Astrocyte (in vitro differentiated cells and primary cell): ENCODE data around the gene RNF166. TPM values are rescaled to one million over a fixed set of nuclear protein-coding genes. Genes with fewer than 3 reads are reported as not detected.

Source experiments
- DNase-seq: peaks from one replicate; pipeline ENCODE4 v3.0.0-alpha.2; 2010; ENCODE audit warnings: low read depth
- FAIRE-seq: peaks from 2 replicates; lab custom pipeline; 2011; peaks lifted over from hg19 to GRCh38; lab: Jason Lieb, UNC
- H2AFZ ChIP-seq: 2 replicates; pipeline ENCODE4 v1.6.0; 2012; ENCODE audit warnings: low read depth, low read length, inconsistent platforms
- H3K27ac ChIP-seq: 2 replicates; pipeline ENCODE4 v1.5.1; 2011; ENCODE audit warnings: low read depth, low read length, inconsistent platforms
- H3K27me3 ChIP-seq: 2 replicates; pipeline ENCODE4 v1.6.0; 2011; ENCODE audit warnings: low read length, inconsistent platforms; ENCODE audit not compliant: insufficient read depth
- H3K36me3 ChIP-seq: 2 replicates; pipeline ENCODE4 v1.5.1; 2011; ENCODE audit warnings: low read length, inconsistent platforms; ENCODE audit not compliant: insufficient read depth
- H3K4me1 ChIP-seq: 2 replicates; pipeline ENCODE4 v1.5.1; 2011; ENCODE audit warnings: low read length, inconsistent platforms; ENCODE audit not compliant: insufficient read depth
- H3K4me2 ChIP-seq: 2 replicates; pipeline ENCODE4 v1.6.0; 2012; ENCODE audit warnings: low read length, inconsistent platforms
- H3K4me3 ChIP-seq: 2 replicates; pipeline ENCODE4 v1.5.1; 2011; ENCODE audit warnings: low read depth, mild to moderate bottlenecking, low read length, inconsistent platforms; ENCODE audit not compliant: insufficient read depth
- H3K79me2 ChIP-seq: 2 replicates; pipeline ENCODE4 v1.6.0; 2012; ENCODE audit warnings: mild to moderate bottlenecking, low read length, inconsistent platforms; ENCODE audit not compliant: insufficient read depth
- H3K9ac ChIP-seq: 2 replicates; pipeline ENCODE4 v1.6.0; 2012; ENCODE audit warnings: mild to moderate bottlenecking, low read length, inconsistent platforms
- H3K9me3 ChIP-seq: 2 replicates; pipeline ENCODE4 v1.5.1; 2012; ENCODE audit warnings: low read depth, mild to moderate bottlenecking, low read length, inconsistent platforms; ENCODE audit not compliant: insufficient read depth
- H4K20me1 ChIP-seq: 2 replicates; pipeline ENCODE4 v1.6.0; 2012; ENCODE audit warnings: low read length, inconsistent platforms; ENCODE audit not compliant: insufficient read depth
- H3K27ac Mint-ChIP-seq: one replicate; pipeline ENCODE4 v1.8.0; 2021; ENCODE audit warnings: mild to moderate bottlenecking, mixed read lengths; ENCODE audit not compliant: unreplicated experiment
- H3K27me3 Mint-ChIP-seq: one replicate; pipeline ENCODE4 v1.8.0; 2021; ENCODE audit warnings: low read depth, mixed read lengths; ENCODE audit not compliant: unreplicated experiment
- H3K36me3 Mint-ChIP-seq: one replicate; pipeline ENCODE4 v1.8.0; 2021; ENCODE audit warnings: low read depth, mixed read lengths; ENCODE audit not compliant: unreplicated experiment
- H3K4me1 Mint-ChIP-seq: one replicate; pipeline ENCODE4 v1.8.0; 2021; ENCODE audit warnings: low read depth, mixed read lengths; ENCODE audit not compliant: unreplicated experiment
- H3K4me3 Mint-ChIP-seq: one replicate; pipeline ENCODE4 v1.8.0; 2021; ENCODE audit warnings: mild to moderate bottlenecking, moderate library complexity, mixed read lengths; ENCODE audit not compliant: unreplicated experiment
- H3K9me3 Mint-ChIP-seq: one replicate; pipeline ENCODE4 v1.8.0; 2021; ENCODE audit warnings: mild to moderate bottlenecking, mixed read lengths; ENCODE audit not compliant: unreplicated experiment
- EZH2 ChIP-seq: IDR thresholded peaks from 2 replicates; pipeline ENCODE4 v1.6.1; 2012; ENCODE audit warnings: mild to moderate bottlenecking, low read length, inconsistent platforms; ENCODE audit not compliant: insufficient read depth
- total RNA-seq: library from RNA; stranded (reverse); gene quantifications from 2 replicates; pipeline ENCODE4 v1.2.1, GENCODE V29; 2021
- TF ChIP-seq, protein P1 (sequence below): IDR thresholded peaks from 2 replicates; pipeline ENCODE4 v1.5.1; 2011; ENCODE audit warnings: low read depth, mild to moderate bottlenecking, inconsistent platforms, low read length, moderate library complexity; ENCODE audit not compliant: insufficient read depth

The RNF166 gene
- total RNA-seq, 1 donor from 2014 or later, result 15.4 TPM

DNA sequence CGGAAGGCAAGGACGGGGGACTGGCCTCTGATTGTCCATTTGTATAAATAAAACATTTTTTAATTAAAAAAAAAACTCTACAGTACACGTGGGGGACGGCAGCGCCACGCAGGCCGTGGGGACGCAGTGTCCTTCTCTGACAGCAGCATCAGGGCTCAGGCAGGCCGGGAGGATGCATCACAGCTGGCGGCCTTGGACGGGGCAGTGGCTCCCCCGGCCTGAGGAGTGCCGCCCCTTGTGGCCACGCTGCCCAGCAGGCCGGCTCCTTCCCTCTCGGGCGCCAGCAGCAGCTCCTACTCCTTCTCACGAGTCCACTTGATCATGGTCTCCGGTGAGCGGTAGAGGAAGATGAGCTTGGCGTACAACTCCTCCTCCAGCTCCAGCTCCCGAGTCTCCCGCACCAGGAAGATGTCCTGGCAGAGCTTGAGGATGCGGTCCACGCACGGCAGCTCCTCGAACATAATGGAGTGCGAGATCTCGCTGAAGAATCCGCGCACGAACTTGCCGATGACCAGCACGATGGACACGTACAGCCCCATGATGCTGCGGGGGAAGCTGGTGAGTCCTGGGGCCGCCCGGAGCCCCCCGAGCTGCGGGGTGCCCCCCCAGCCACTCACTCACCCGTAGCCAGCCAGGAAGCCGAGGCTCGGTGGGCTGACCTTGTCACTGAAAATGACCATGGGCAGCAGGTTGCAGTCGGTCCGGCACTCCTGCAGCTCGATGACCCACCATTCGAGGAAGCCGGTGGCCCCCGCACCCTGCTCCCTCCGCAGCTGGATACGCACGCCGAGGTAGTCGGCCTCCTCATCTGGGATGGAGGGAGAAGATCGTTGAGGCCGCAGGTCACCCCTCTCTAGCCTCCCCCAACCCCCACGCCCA lies 9.3 kb upstream of the RNF166 start:
- no peaks in the 10 kb centered on the region for H3K27me3 Mint-ChIP-seq
- H3K27me3 ChIP-seq, result no peaks in the 10 kb centered on the region
- no peak overlapping the region for H3K27ac Mint-ChIP-seq
- peaks cover 16% of the 10 kb centered on the region for H3K36me3 Mint-ChIP-seq
- H3K9me3 ChIP-seq, result no peaks in the 10 kb centered on the region
- H3K4me1 ChIP-seq, result no peaks in the 10 kb centered on the region
- no peak for TF ChIP-seq EZH2
- TF ChIP-seq, protein P1, sequence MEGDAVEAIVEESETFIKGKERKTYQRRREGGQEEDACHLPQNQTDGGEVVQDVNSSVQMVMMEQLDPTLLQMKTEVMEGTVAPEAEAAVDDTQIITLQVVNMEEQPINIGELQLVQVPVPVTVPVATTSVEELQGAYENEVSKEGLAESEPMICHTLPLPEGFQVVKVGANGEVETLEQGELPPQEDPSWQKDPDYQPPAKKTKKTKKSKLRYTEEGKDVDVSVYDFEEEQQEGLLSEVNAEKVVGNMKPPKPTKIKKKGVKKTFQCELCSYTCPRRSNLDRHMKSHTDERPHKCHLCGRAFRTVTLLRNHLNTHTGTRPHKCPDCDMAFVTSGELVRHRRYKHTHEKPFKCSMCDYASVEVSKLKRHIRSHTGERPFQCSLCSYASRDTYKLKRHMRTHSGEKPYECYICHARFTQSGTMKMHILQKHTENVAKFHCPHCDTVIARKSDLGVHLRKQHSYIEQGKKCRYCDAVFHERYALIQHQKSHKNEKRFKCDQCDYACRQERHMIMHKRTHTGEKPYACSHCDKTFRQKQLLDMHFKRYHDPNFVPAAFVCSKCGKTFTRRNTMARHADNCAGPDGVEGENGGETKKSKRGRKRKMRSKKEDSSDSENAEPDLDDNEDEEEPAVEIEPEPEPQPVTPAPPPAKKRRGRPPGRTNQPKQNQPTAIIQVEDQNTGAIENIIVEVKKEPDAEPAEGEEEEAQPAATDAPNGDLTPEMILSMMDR, result no peak
- no peaks in the 10 kb centered on the region for H3K9me3 Mint-ChIP-seq
- no peak overlapping the region for H3K27ac ChIP-seq
- DNase-seq (no peak), FAIRE-seq (no peak)
- H3K9ac ChIP-seq, result no peak overlapping the region
- H3K4me2 ChIP-seq, result no peak overlapping the region
- H3K36me3 ChIP-seq, result peaks cover 17% of the 10 kb centered on the region
- H3K4me1 Mint-ChIP-seq, result no peaks in the 10 kb centered on the region
- no peak overlapping the region for H3K4me3 ChIP-seq
- no peak overlapping the region for H2AFZ ChIP-seq
- peaks cover 30% of the 10 kb centered on the region for H3K79me2 ChIP-seq
- H3K4me3 Mint-ChIP-seq, result no peak overlapping the region
- peaks cover 72% of the 10 kb centered on the region for H4K20me1 ChIP-seq

DNA sequence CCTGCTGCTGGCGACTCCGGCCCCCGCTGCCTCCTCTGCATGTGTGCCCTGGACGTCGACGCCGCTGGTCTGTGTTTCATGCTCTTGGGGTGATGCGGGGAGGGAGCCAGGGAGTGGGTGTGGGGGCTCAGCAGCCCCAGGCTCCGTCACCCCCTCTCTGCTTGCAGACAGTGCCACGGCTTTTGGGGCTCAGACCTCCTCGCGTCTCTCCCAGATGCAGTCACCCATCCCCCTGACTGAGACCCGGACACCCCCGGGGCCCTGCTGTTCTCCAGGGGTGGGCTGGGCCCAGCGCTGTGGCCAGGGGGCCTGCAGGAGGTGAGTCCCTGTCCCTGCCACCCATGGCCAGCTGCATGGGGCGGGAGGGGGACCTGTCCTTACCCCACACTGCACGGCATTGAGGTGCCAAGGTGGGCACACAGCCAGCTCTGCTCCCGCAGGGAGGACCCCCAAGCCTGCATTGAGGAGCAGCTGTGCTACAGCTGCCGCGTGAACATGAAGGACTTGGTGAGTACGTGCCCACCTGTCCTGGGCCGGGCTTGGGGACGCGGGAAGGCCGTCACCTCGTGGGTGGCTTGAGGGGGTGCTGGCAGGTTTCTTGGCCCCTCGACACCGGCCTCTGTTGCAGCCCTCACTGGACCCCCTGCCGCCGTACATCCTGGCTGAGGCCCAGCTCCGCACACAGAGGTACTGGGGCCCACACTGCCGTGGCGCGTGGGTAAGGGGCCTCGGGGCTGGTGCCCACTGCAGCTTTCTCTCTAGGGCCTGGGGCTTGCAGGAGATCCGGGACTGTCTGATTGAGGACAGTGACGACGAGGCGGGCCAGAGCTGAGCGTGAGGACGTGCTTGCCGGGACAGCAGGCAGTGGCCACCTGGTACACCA lies 8.5 kb upstream of the RNF166 start:
- no peak for DNase-seq
- no peak overlapping the region for H3K27ac Mint-ChIP-seq
- peaks cover 17% of the 10 kb centered on the region for H3K36me3 ChIP-seq
- TF ChIP-seq, protein P1, result no peak
- TF ChIP-seq EZH2, result no peak
- no peaks in the 10 kb centered on the region for H3K27me3 ChIP-seq
- no peaks in the 10 kb centered on the region for H3K4me1 Mint-ChIP-seq
- no peaks in the 10 kb centered on the region for H3K27me3 Mint-ChIP-seq
- no peak for FAIRE-seq
- no peak overlapping the region for H3K4me2 ChIP-seq
- no peak overlapping the region for H3K9ac ChIP-seq
- H3K27ac ChIP-seq, result no peak overlapping the region
- H3K4me1 ChIP-seq, result no peaks in the 10 kb centered on the region
- peaks cover 39% of the 10 kb centered on the region for H3K79me2 ChIP-seq
- H3K9me3 ChIP-seq, result no peaks in the 10 kb centered on the region
- H2AFZ ChIP-seq, result no peak overlapping the region
- H3K9me3 Mint-ChIP-seq, result no peaks in the 10 kb centered on the region
- no peak overlapping the region for H3K4me3 Mint-ChIP-seq
- H3K4me3 ChIP-seq, result no peak overlapping the region
- H4K20me1 ChIP-seq, result peaks cover 79% of the 10 kb centered on the region
- peaks cover 14% of the 10 kb centered on the region for H3K36me3 Mint-ChIP-seq
